ENCODE data around the gene PSMA7.
A peak's percentile ranks its signal among the peaks of the same experiment; 100 is the strongest.

PSMA7 gene

GRCh38 chr20:62190639-62191411 lies 47.6 kb upstream of the PSMA7 start:
- Histone ChIP-seq H4K20me1 (ENCODE audit: insufficient read depth, low read length, poor library complexity, severe bottlenecking) (peaks cover 9% of the 10 kb centered on the region), H3K36me3 (ENCODE audit: insufficient read depth, low read length) (0 out of 2 replicates have a peak, but pooled peaks cover 6% of the 10 kb centered on the region), H3K4me2 (ENCODE audit: low read depth, low read length, poor library complexity, severe bottlenecking) (no peak overlapping the region), H3F3A (ENCODE audit: low read depth) (peaks cover 6% of the 10 kb centered on the region; the same call in 1 of the 2 replicates), H3K4me3 (ENCODE audit: low read length, poor library complexity, severe bottlenecking) (no peak overlapping the region), H3K79me2 (ENCODE audit: insufficient read depth, low read length) (peaks cover 61% of the 10 kb centered on the region), H2AFZ (ENCODE audit: low read length) (no peak overlapping the region), H3K27me3 (ENCODE audit: insufficient read depth, low read length, poor library complexity, severe bottlenecking) (no peaks in the 10 kb centered on the region), H3K4me1 (ENCODE audit: insufficient read depth, low read length, poor library complexity, severe bottlenecking) (peaks cover 25% of the 10 kb centered on the region), H3K9me2 (replicated peaks; ENCODE audit: low read depth, low read length) (no peaks in the 10 kb centered on the region), H3K9me3 (ENCODE audit: insufficient read depth, low read depth, low read length) (no peaks in the 10 kb centered on the region), H3K9ac (ENCODE audit: low read depth, low read length, poor library complexity, severe bottlenecking) (no peak overlapping the region)
- TF ChIP-seq CTCF (conservative IDR thresholded peaks at IDR 0.05; ENCODE audit: low read length) = no peak
- TF ChIP-seq EZH2phosphoT487 (IDR thresholded peaks at IDR 0.05; ENCODE audit: borderline replicate concordance) = no peak

GRCh38 chr20:62186887-62187866 lies 44.0 kb upstream of the PSMA7 start:
- peak overlapping the region; percentile 18 for H3K4me2 ChIP-seq (ENCODE audit: low read depth, low read length, poor library complexity, severe bottlenecking)
- no peak overlapping the region for H3K4me3 ChIP-seq (ENCODE audit: low read length, poor library complexity, severe bottlenecking)
- no peak for TF ChIP-seq CTCF (conservative IDR thresholded peaks at IDR 0.05; ENCODE audit: low read length)
- peaks cover 28% of the 10 kb centered on the region for H3K4me1 ChIP-seq (ENCODE audit: insufficient read depth, low read length, poor library complexity, severe bottlenecking)
- H4K20me1 ChIP-seq (ENCODE audit: insufficient read depth, low read length, poor library complexity, severe bottlenecking) = peaks cover 17% of the 10 kb centered on the region
- peak overlapping the region; percentile 39 for H3K9ac ChIP-seq (ENCODE audit: low read depth, low read length, poor library complexity, severe bottlenecking)
- H3K9me3 ChIP-seq (ENCODE audit: insufficient read depth, low read depth, low read length) = no peaks in the 10 kb centered on the region
- peaks cover 82% of the 10 kb centered on the region for H3K79me2 ChIP-seq (ENCODE audit: insufficient read depth, low read length)
- H3K36me3 ChIP-seq (ENCODE audit: insufficient read depth, low read length) = 0 out of 2 replicates have a peak, but pooled peaks cover 6% of the 10 kb centered on the region
- no peaks in the 10 kb centered on the region for H3K27me3 ChIP-seq (ENCODE audit: insufficient read depth, low read length, poor library complexity, severe bottlenecking)
- no peak overlapping the region for H2AFZ ChIP-seq (ENCODE audit: low read length)
- H3K9me2 ChIP-seq (replicated peaks; ENCODE audit: low read depth, low read length) = no peaks in the 10 kb centered on the region
- H3F3A ChIP-seq (ENCODE audit: low read depth) = no peaks in the 10 kb centered on the region; the same call in 1 of the 2 replicates

GRCh38 chr20:62186096-62186426 lies 42.9 kb upstream of the PSMA7 start:
- Histone ChIP-seq H3K4me2 (ENCODE audit: low read depth, low read length, poor library complexity, severe bottlenecking) (peak overlapping the region; percentile 9), H3K9me2 (replicated peaks; ENCODE audit: low read depth, low read length) (no peaks in the 10 kb centered on the region)

More at GRCh38 chr20:62186096-62186426, 42.9 kb upstream of the PSMA7 start:
- TF ChIP-seq EZH2phosphoT487 (IDR thresholded peaks at IDR 0.05; ENCODE audit: borderline replicate concordance) = no peak
- TF ChIP-seq CTCF (conservative IDR thresholded peaks at IDR 0.05; ENCODE audit: low read length) = no peak
- Histone ChIP-seq H3K9me3 (ENCODE audit: insufficient read depth, low read depth, low read length) (no peaks in the 10 kb centered on the region), H3K27me3 (ENCODE audit: insufficient read depth, low read length, poor library complexity, severe bottlenecking) (no peaks in the 10 kb centered on the region), H2AFZ (ENCODE audit: low read length) (no peak overlapping the region), H3K9ac (ENCODE audit: low read depth, low read length, poor library complexity, severe bottlenecking) (peak overlapping the region; percentile 34), H3F3A (ENCODE audit: low read depth) (no peaks in the 10 kb centered on the region; the same call in 1 of the 2 replicates), H3K4me3 (ENCODE audit: low read length, poor library complexity, severe bottlenecking) (no peak overlapping the region), H4K20me1 (ENCODE audit: insufficient read depth, low read length, poor library complexity, severe bottlenecking) (peaks cover 17% of the 10 kb centered on the region), H3K36me3 (ENCODE audit: insufficient read depth, low read length) (0 out of 2 replicates have a peak, but pooled peaks cover 6% of the 10 kb centered on the region), H3K4me1 (ENCODE audit: insufficient read depth, low read length, poor library complexity, severe bottlenecking) (peaks cover 34% of the 10 kb centered on the region), H3K79me2 (ENCODE audit: insufficient read depth, low read length) (peaks cover 82% of the 10 kb centered on the region)

All from Loucy (cell line).